Neural cell (in vitro differentiated cells): Measurements from ENCODE around the gene ZDHHC12. TPM values are rescaled to one million over a fixed set of nuclear protein-coding genes. Genes with fewer than 3 reads are reported as not detected.
A peak's percentile ranks its signal among the peaks of the same experiment; 100 is the strongest.

Experiments used
- H2AFZ ChIP-seq: fragments of 200-600, 300-800 bp; sonication (generic), shearing (Covaris generic); 2 replicates; pipeline ENCODE4 v1.6.0; 2014; ENCODE audit warnings: low read depth, mild to moderate bottlenecking, antibody characterized with exemption, low read length, moderate library complexity
- H3F3A ChIP-seq: fragments of 200-600 bp; shearing (Covaris generic); 2 replicates; pipeline ENCODE4 v1.6.1; 2016; ENCODE audit warnings: mild to moderate bottlenecking, moderate library complexity, mixed read lengths, antibody characterized with exemption, low read length; ENCODE audit not compliant: insufficient read depth, poor library complexity, severe bottlenecking
- H3K27ac ChIP-seq: fragments of 200-600, 300-800 bp; sonication (generic), shearing (Covaris generic); 2 replicates; pipeline ENCODE4 v1.5.1; 2014; ENCODE audit warnings: mild to moderate bottlenecking, low read length, moderate library complexity
- H3K27me3 ChIP-seq: fragments of 300-800, 200-600 bp; sonication (generic), shearing (Covaris generic); 2 replicates; pipeline ENCODE4 v1.6.0; 2014; ENCODE audit warnings: mild to moderate bottlenecking, low read depth, low read length, moderate library complexity; ENCODE audit not compliant: insufficient read depth
- H3K36me3 ChIP-seq: fragments of 300-800, 200-600 bp; sonication (generic), shearing (Covaris generic); 2 replicates; pipeline ENCODE4 v1.5.1; 2014; ENCODE audit warnings: mild to moderate bottlenecking, antibody characterized with exemption, low read length, moderate library complexity; ENCODE audit not compliant: insufficient read depth
- H3K4me2 ChIP-seq: fragments of 300-800, 200-600 bp; sonication (generic), shearing (Covaris generic); 2 replicates; pipeline ENCODE4 v1.6.0; 2014; ENCODE audit warnings: mild to moderate bottlenecking, low read length
- H3K4me3 ChIP-seq: fragments of 300-800, 200-600 bp; sonication (generic), shearing (Covaris generic); 2 replicates; pipeline ENCODE4 v1.5.1; 2014; ENCODE audit warnings: mild to moderate bottlenecking, low read length, moderate library complexity
- H3K79me2 ChIP-seq: fragments of 200-600 bp; shearing (Covaris generic); replicated peaks from 2 replicates; pipeline ENCODE4 v1.6.0; 2014; ENCODE audit warnings: mild to moderate bottlenecking, low read length, moderate library complexity; ENCODE audit not compliant: insufficient read depth
- H3K9ac ChIP-seq: fragments of 300-800, 200-600 bp; sonication (generic), shearing (Covaris generic); 2 replicates; pipeline ENCODE4 v1.6.1; 2016; ENCODE audit warnings: mild to moderate bottlenecking, low read length, mixed read lengths
- H3K9me2 ChIP-seq: fragments of 200-600 bp; shearing (Covaris generic); 2 replicates; pipeline ENCODE4 v1.6.1; 2016; ENCODE audit warnings: mild to moderate bottlenecking, low read length, mixed read lengths; ENCODE audit not compliant: insufficient read depth
- H3K9me3 ChIP-seq: fragments of 200-600, 300-800 bp; sonication (generic), shearing (Covaris generic); 2 replicates; pipeline ENCODE4 v1.6.1; 2016; ENCODE audit warnings: mild to moderate bottlenecking, mixed run types, low read length, moderate library complexity, mixed read lengths
- H4K20me1 ChIP-seq: fragments of 200-600 bp; shearing (Covaris generic); 2 replicates; pipeline ENCODE4 v1.6.1; 2016; ENCODE audit warnings: mild to moderate bottlenecking, mixed run types; ENCODE audit not compliant: insufficient read depth
- EP300 ChIP-seq: fragments of 450-650 bp; conservative IDR thresholded peaks from 2 replicates; pipeline ENCODE4 v1.6.1; 2014; ENCODE audit warnings: antibody characterized with exemption, mild to moderate bottlenecking, moderate library complexity; ENCODE audit not compliant: poor library complexity, severe bottlenecking
- EZH2 ChIP-seq: fragments of 200-600, 300-800 bp; shearing (Covaris generic), sonication (generic); IDR thresholded peaks from 2 replicates; pipeline ENCODE4 v1.6.1; 2014; ENCODE audit warnings: antibody characterized with exemption, low read length, borderline replicate concordance, mild to moderate bottlenecking; ENCODE audit not compliant: insufficient read depth, poor library complexity, severe bottlenecking
- MXI1 ChIP-seq: fragments of 450-650 bp; conservative IDR thresholded peaks from 2 replicates; pipeline ENCODE4 v1.6.1; 2014; ENCODE audit warnings: antibody characterized with exemption, mild to moderate bottlenecking; ENCODE audit not compliant: poor library complexity, severe bottlenecking
- POLR2AphosphoS5 ChIP-seq: IDR thresholded peaks from 2 replicates; pipeline ENCODE4 v1.6.1; 2012
- RAD21 ChIP-seq: fragments of 450-650 bp; conservative IDR thresholded peaks from 2 replicates; pipeline ENCODE4 v1.6.1; 2014; ENCODE audit warnings: antibody characterized with exemption, mild to moderate bottlenecking, moderate library complexity
- SMC3 ChIP-seq: fragments of 450-650 bp; conservative IDR thresholded peaks from 2 replicates; pipeline ENCODE4 v1.6.1; 2014; ENCODE audit warnings: antibody characterized with exemption, mild to moderate bottlenecking, moderate library complexity; ENCODE audit not compliant: poor library complexity
- TAF1 ChIP-seq: IDR thresholded peaks from 2 replicates; pipeline ENCODE4 v1.6.1; 2012; ENCODE audit warnings: low read depth
- polyA plus RNA-seq: library from polyadenylated mRNA; depleted of rRNA; stranded (reverse); fragments of >200 nt; gene quantifications from 2 replicates; pipeline ENCODE4 v1.2.3, GENCODE V29; 2014
- TF ChIP-seq, protein P1 (sequence below): IDR thresholded peaks from 2 replicates; pipeline ENCODE4 v1.6.1; 2012; ENCODE audit warnings: borderline replicate concordance
- TF ChIP-seq, protein P2 (sequence below): fragments of 450-650 bp; IDR thresholded peaks from 2 replicates; pipeline ENCODE4 v1.5.1; 2014; ENCODE audit warnings: antibody characterized with exemption, mild to moderate bottlenecking, moderate library complexity; ENCODE audit not compliant: poor library complexity, severe bottlenecking

ZDHHC12 gene
- polyA plus RNA-seq, 1 donor from 2014 or later, result 0.09 TPM

DNA sequence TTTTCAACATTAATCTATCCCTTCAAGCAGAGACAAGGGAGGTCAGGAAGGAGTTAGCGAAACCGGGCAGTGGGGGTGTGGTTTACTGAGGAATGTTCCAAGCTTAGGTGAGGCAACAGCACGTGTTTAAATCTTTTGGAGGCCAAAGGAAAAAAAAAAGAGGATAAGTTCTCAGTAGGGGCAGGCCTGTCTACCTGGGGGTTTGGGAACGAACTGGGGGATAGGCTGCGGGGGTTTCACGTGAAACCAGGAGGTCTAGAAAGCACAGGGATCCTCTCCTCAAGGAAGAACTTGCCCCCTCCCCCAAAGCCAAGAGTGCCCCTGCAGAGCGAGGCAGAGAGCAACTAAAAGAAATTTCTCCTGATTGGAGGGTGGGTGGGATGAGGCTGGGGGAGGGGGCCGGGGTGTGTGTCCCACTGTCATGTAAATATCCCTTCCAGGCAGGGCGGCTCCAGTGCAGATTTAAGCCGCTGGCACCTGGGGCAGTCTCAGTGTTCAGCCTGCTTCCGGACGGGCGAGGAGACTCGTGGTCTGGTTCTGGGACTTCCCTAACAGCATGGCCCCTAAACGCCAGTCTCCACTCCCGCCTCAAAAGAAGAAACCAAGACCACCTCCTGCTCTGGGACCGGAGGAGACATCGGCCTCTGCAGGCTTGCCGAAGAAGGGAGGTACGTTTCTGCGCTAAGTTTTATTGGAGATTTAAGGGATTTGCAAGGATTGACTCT is 40.4 kb downstream of the ZDHHC12 start:
- H3K4me3 ChIP-seq, result peak overlapping the region; percentile 39
- no peak overlapping the region for H3K9ac ChIP-seq
- no peaks in the 10 kb centered on the region for H3F3A ChIP-seq
- H3K4me2 ChIP-seq, result no peak overlapping the region
- no peaks in the 10 kb centered on the region for H4K20me1 ChIP-seq
- no peaks in the 10 kb centered on the region for H3K79me2 ChIP-seq
- TF ChIP-seq TAF1, result no peak
- TF ChIP-seq POLR2AphosphoS5, result no peak
- TF ChIP-seq EZH2, result no peak
- no peak for TF ChIP-seq EP300
- TF ChIP-seq, protein P1, sequence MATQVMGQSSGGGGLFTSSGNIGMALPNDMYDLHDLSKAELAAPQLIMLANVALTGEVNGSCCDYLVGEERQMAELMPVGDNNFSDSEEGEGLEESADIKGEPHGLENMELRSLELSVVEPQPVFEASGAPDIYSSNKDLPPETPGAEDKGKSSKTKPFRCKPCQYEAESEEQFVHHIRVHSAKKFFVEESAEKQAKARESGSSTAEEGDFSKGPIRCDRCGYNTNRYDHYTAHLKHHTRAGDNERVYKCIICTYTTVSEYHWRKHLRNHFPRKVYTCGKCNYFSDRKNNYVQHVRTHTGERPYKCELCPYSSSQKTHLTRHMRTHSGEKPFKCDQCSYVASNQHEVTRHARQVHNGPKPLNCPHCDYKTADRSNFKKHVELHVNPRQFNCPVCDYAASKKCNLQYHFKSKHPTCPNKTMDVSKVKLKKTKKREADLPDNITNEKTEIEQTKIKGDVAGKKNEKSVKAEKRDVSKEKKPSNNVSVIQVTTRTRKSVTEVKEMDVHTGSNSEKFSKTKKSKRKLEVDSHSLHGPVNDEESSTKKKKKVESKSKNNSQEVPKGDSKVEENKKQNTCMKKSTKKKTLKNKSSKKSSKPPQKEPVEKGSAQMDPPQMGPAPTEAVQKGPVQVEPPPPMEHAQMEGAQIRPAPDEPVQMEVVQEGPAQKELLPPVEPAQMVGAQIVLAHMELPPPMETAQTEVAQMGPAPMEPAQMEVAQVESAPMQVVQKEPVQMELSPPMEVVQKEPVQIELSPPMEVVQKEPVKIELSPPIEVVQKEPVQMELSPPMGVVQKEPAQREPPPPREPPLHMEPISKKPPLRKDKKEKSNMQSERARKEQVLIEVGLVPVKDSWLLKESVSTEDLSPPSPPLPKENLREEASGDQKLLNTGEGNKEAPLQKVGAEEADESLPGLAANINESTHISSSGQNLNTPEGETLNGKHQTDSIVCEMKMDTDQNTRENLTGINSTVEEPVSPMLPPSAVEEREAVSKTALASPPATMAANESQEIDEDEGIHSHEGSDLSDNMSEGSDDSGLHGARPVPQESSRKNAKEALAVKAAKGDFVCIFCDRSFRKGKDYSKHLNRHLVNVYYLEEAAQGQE, result no peak
- no peak for TF ChIP-seq RAD21
- TF ChIP-seq MXI1, result no peak
- TF ChIP-seq, protein P2, sequence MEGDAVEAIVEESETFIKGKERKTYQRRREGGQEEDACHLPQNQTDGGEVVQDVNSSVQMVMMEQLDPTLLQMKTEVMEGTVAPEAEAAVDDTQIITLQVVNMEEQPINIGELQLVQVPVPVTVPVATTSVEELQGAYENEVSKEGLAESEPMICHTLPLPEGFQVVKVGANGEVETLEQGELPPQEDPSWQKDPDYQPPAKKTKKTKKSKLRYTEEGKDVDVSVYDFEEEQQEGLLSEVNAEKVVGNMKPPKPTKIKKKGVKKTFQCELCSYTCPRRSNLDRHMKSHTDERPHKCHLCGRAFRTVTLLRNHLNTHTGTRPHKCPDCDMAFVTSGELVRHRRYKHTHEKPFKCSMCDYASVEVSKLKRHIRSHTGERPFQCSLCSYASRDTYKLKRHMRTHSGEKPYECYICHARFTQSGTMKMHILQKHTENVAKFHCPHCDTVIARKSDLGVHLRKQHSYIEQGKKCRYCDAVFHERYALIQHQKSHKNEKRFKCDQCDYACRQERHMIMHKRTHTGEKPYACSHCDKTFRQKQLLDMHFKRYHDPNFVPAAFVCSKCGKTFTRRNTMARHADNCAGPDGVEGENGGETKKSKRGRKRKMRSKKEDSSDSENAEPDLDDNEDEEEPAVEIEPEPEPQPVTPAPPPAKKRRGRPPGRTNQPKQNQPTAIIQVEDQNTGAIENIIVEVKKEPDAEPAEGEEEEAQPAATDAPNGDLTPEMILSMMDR, result no peak
- no peak for TF ChIP-seq SMC3
- no peaks in the 10 kb centered on the region for H3K27me3 ChIP-seq
- H2AFZ ChIP-seq, result no peak overlapping the region
- no peak overlapping the region for H3K27ac ChIP-seq
- H3K9me3 ChIP-seq, result no peaks in the 10 kb centered on the region
- no peaks in the 10 kb centered on the region for H3K36me3 ChIP-seq
- no peaks in the 10 kb centered on the region for H3K9me2 ChIP-seq

DNA sequence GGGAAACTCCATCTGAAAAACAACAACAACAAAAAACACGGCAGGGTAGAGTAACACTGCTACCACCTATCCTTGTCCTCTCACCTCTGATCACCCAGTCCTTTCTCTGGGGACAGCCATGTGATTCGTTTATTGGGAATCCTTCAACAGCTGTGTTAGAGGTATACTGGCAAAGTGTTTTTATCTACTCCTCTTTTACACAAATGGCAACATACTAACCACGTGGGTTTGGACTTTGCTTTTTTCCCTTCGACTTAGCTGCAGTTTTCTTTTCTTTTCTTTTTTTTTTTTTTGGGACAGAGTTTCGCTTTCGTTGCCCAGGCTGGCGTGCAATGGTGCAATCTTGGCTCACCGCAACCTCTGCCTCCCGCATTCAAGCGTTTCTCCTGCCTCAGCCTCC is 46.1 kb downstream of the ZDHHC12 start:
- H3K79me2 ChIP-seq, result no peaks in the 10 kb centered on the region
- H3K9me3 ChIP-seq, result no peaks in the 10 kb centered on the region
- no peaks in the 10 kb centered on the region for H3K27me3 ChIP-seq
- H2AFZ ChIP-seq, result no peak overlapping the region
- no peak overlapping the region for H3K4me3 ChIP-seq
- no peak for TF ChIP-seq MXI1
- TF ChIP-seq RAD21, result no peak
- no peak for TF ChIP-seq EZH2
- TF ChIP-seq, protein P1, result no peak
- no peak for TF ChIP-seq TAF1
- TF ChIP-seq, protein P2, result no peak
- no peak for TF ChIP-seq EP300
- TF ChIP-seq SMC3, result no peak
- TF ChIP-seq POLR2AphosphoS5, result no peak
- H3F3A ChIP-seq, result no peaks in the 10 kb centered on the region
- no peaks in the 10 kb centered on the region for H3K36me3 ChIP-seq
- H3K9me2 ChIP-seq, result no peaks in the 10 kb centered on the region
- no peaks in the 10 kb centered on the region for H4K20me1 ChIP-seq
- no peak overlapping the region for H3K27ac ChIP-seq
- H3K9ac ChIP-seq, result no peak overlapping the region
- H3K4me2 ChIP-seq, result no peak overlapping the region
